ENCODE results near the gene SLC13A4.
"Not testable (repeated sequence)": the region's sequence is repeated elsewhere in the genome, so short reads cannot be mapped to it uniquely, and the experiment has no call there.

The SLC13A4 gene

GRCh38 chr7:135728136-135728669 is at the start of gene SLC13A4:
Gene SLC13A4 (minus strand): TSS chr7:135728186. CDS start chr7:135727496, 690 bp downstream.
- no peak for DNase-seq (ENCODE audit: low read depth)

- not testable (repeated sequence) for DNase-seq (ENCODE audit: low read depth)
Observed at GRCh38 chr7:135775915-135776314, 47.9 kb upstream of the SLC13A4 start.

DNA sequence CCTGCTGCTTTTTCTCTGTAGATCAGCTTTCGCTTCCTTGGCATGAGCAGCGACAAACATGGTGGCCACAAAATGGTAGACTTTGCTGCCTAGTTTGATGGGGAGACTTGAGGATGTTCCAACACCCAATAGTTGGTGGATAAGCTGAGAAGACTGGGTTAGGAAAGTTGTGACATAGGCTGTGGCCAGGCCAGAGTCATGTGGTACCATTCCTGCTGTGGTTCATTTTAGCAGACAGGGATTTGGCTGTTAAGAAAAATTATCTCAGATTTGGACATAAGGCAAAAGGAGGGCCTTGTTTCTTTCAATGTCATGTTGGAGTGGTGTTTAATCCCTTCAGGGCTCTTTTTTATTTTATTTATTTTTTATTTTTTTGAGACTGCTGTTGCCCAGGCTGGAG is 47.2 kb upstream of the SLC13A4 start:
- DNase-seq (ENCODE audit: low read depth) = no peak

DNA sequence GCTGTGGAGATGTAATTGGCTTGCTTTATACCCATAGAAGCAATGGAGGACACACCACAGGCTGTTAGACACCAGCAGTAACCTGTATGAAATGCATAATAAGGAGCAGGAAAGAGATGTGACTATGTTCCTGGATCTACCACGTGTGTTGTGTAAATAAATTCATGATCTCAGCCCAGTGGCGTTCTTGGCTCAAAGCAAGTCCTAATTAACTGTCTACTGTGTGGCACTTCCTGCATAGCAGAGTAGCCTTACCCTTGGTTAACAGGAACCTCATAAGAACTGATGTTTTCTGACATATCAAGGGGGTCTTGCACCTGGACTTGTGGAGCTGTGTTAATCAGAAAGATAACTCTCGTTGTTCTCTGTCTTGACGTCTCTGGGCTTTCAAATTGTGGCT is 46.3 kb upstream of the SLC13A4 start:
- DNase-seq (ENCODE audit: low read depth) = no peak

DNA sequence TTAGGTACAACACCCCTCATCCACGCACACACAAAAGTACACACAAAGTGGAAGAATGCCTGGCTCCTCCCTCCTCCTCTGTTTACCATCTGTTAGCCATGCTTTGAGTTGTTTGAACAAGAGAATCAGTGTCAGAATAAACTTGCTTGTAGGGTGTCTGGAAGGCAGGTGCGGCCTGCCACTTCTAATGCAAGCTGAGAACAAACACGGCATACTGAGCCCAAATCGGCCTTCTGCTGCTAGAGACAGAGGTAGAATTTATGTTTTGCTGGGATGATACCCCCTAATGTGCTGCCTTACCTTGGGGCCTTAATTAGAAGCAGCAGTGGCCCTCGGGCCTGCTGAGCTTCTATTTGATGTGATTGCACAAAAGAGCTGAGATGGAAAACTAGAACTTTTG is 45.5 kb upstream of the SLC13A4 start:
- DNase-seq (ENCODE audit: low read depth) = no peak

- no peak for DNase-seq (ENCODE audit: low read depth)
Observed at GRCh38 chr7:135772639-135773222, 44.7 kb upstream of the SLC13A4 start.

DNA sequence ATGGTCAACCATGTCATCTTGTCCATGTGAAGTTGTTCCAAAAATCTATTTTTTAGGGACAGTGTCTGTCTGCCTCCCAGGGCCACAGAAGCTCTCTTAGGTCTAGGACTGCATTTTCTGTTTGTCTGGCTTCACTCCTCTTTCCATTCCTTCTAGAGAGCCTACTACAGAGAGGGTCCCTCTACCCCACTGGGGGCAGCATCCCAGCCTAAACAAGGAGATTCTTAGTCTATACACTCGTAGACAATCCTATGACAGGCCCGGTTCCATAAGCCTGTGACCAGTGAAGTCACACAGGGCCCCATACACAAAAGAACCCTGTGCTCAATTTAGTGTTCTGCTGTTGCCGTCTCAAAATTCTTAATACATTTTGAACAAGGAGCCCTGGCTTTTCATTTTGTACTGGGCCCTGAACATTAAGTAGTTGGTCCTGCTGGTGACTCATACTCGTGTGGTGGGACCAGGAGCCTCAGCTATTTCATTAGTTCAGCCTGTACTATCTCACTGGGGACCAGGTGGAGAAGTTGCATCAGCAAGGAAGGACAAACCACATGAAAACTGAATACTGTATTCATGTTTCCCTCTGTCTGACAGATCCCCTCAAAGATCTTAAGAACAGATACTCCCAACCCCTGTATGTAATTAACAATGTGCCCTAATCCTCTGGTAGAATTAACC is 44.1 kb upstream of the SLC13A4 start:
- DNase-seq (ENCODE audit: low read depth) = no peak

DNA sequence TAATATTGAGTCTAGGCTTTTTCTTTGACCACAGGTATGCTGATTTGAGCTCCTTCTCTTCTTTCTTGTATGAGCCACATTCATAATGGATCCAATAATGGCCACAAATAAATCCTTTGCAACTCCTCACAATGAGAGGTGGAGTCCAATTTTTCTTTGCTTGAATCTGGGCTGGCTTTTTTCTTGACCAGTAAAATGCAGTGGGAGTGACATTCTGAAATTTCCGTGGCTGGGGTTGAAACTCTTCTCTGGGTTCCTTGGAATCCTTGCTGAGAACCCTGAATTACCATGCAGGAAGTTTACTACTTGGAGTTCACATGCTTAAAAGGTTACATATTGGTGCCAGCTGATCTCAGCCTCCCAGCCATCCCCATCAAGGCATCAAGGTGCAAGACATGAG is 43.1 kb upstream of the SLC13A4 start:
- DNase-seq (ENCODE audit: low read depth) = no peak

DNA sequence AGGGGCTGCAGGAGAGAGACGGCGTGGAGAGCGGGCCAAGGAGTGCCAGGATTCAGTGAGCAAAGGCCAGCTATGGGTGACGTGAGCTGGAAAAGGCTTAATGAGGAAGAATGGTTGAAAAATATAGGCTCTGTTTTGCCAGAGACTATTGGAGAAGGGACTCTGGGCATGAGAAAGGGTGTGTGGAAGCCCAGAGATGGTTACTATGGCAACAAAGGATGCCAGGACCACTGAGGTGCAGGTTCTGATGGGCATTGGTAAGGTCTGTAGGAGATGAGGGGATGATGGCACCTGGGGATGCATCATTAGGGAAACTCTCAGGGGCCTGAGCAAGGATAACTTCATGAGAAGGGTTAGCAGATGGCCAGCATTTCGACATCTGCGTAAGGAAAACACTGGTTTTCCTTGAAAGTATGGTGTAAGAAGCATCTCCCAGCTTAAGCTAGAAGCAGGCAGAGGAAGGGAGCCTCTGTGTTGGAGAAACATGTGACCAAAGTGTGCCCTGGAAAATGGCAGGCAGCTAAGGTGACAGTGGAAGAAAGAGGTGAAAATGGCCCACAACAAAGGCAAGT is 42.2 kb upstream of the SLC13A4 start:
- DNase-seq (ENCODE audit: low read depth) = no peak

- DNase-seq (ENCODE audit: low read depth) = no peak
Observed at GRCh38 chr7:135769005-135769802, 41.2 kb upstream of the SLC13A4 start.

GRCh38 chr7:135768467-135768866 is 40.5 kb upstream of the SLC13A4 start:
- DNase-seq (ENCODE audit: low read depth) = no peak

GRCh38 chr7:135768064-135768463 is 40.1 kb upstream of the SLC13A4 start:
- DNase-seq (ENCODE audit: low read depth) = no peak

DNA sequence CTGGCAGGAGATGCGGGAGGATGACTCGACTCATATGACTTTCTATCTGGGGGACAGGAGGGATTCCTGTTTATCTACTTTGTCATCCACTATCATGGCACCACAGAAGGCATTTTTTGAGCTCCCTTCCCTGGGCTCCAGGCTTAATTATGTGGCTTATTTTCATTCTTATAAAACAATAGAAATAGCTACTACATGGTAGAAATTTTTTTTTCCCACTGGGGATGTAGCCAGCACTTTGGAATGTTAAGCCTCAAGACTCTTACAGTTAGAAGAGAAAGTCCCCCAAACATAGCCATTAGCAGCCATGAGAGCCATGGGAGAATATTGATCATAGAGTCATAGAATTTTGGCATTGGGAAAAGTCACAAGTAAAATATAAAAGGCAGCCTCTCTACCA is 35.3 kb upstream of the SLC13A4 start:
- DNase-seq (ENCODE audit: low read depth) = no peak

- DNase-seq (ENCODE audit: low read depth) = no peak
Observed at GRCh38 chr7:135761751-135762488, 33.9 kb upstream of the SLC13A4 start.

DNA sequence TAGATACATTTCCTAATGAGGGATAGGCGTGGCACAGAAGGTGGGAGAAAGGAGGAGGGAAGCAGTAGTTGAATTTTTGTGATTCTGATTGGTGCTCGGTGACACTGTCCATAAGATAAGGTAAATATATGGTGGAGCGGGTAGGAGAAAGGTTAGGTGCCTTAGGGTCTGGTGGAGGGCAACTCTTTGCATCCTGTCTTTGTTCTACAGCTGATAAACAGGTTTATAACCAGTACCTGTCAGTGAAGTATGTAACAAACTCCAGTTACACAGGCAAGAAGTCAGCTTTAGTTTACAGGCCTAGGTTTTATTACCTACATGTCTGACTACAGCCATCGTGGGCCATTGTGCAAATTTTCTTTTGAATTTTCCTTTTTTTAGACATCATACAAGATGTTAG is 31.5 kb upstream of the SLC13A4 start:
- no peak for DNase-seq (ENCODE audit: low read depth)

- DNase-seq (ENCODE audit: low read depth) = no peak
Observed at GRCh38 chr7:135758531-135758932, 30.5 kb upstream of the SLC13A4 start.

GRCh38 chr7:135757719-135758411 is 29.9 kb upstream of the SLC13A4 start:
- no peak for DNase-seq (ENCODE audit: low read depth)

- DNase-seq (ENCODE audit: low read depth) = no peak
Observed at GRCh38 chr7:135756191-135756590, 28.2 kb upstream of the SLC13A4 start.

- DNase-seq (ENCODE audit: low read depth) = no peak
Observed at GRCh38 chr7:135755351-135755753, 27.4 kb upstream of the SLC13A4 start.

DNA sequence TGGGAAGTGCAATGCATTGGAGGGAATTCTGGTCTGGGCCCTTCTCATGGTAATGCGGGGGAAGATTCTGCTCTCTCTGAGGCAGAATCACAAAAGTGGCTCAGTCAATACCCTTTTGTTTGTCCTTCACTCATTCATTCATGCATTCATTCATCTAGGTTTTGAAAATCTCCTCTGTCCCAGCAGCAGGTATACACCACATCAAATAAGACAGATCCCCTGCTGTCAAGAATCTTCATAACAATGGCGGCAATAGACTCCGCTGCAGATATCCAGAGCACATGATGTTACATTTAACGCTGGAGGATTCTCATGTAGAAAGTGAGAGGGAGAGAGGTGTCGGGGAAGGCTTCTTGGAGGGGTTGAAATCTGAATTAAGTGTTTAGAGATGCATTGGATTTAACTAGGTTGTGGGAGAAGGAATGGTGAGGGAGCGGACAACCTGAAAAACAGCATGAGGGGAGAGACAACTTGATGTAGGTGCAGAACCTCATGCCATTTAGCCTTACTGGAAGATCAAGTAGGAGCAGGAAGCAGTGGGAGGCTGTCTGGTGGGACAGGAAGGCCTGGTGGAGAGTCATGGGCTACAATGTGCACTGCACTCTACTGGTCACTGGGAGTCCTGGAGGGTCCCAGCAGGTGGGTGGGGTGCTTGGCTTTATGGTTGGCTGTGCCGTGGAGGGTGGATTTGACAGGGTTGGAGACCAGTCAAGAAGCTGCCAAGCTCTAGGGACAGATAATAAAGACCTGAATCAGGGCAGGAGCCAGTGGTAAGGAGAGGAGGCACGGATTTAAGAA is 25.8 kb upstream of the SLC13A4 start:
- DNase-seq (ENCODE audit: low read depth) = no peak

All from activated T-cell treated with anti-CD3 and anti-CD28 coated beads for 1 hour (primary cell).